CD4-positive, alpha-beta T cell treated with Interleukin-1 beta for 1 hour (primary cell): ENCODE measurements around the gene PISD.

Experiments
- DNase-seq, 2 donors: peaks; one replicate each; pipeline ENCODE4 v3.0.0-alpha.2; 2020 to 2022

The PISD gene

GRCh38 chr22:31652088-31652487, 9.9 kb downstream of the PISD start:
- DNase-seq = no peak

DNA sequence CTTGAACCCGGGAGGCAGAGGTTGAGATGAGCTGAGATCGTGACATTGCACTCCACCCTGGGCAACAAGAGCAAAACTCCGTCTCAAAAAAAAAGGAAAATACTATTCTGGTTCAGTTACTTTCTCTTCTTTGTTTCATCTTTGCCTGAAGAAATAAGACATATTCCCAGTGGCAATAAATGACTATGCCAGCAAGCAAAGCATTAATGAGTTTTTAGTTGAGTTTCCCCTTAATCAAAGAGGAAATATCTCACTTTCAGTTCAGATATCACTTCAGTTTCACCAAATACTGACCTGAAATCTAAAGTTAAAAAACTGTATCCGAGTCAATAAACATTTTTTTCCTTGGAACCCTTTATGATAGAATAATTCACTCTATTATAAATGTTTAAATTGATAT, 10.4 kb downstream of the PISD start:
- no peak for DNase-seq

DNA sequence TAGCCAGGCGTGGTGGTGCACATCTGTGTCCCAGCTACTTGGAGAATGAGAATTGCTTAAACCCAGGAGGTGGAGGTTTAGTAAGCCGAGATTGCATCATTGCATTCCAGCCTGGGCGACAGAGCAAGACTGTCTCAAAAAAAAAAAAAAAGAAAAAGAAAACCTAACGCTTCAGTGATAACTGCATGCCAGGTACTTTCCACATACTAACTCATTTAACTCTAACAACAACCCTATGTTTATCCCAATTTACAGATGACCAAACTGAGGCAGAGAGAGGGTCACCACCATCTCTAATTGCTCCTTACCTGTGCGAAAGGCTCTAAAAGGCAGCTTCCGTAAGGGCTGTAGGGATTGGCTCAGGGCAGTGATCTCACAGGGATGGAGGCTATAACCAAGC, 11.6 kb downstream of the PISD start:
- DNase-seq = no peak

DNA sequence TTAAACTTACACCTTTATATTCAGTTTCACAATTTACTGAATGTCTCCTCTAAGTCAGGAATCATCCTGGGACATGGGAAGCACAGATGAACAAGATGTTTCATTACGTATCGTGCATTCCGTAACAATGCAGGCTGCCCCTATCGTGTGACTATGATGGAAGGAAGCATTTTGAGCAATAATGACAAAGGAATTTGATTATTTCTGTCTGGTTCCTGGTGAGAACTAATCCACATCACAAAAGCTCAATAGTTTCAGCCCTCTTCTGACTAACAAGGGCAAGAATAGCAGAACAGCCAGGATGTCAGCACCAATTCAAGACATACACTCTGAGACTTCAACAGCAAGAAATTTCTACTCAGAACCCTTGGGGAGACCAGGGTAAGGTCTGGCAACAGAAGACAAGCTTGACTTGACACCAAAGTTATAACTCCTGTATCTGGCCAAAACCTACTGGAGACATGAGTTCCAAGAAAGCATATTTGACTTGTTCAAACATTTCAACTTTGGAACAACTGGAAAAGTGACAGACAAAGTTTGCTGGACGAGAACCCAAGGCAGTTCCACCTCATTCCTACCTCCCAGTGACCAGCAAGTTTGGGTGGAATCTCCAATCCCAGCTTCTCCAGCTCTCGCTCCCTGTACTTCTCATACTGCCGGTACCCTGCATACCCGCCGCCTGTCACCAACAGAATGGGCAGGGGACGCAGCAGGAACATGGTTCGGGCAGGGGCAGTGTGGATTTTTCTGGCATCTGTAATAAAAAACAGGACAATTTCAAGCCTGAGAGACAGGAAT, 14.3 kb downstream of the PISD start:
- no peak for DNase-seq

DNA sequence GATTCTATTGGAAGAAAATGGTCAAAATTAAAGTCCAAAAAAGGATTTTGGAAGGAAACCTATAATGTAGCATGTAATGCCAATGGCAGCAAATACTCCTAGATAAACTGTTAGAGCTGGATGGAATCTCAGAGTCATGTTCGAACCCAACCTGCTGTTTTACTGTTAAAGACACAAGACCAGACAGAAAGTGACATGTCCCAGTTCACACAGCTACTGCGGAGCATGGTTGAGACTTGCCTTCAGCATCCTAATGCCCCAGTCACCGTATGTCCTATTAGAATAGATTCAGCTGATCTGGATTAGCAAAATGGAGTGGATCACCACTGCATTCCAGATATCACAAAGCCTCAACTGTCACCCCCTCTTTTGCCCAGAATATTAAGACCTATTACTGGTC, 14.9 kb downstream of the PISD start:
- no peak for DNase-seq

DNA sequence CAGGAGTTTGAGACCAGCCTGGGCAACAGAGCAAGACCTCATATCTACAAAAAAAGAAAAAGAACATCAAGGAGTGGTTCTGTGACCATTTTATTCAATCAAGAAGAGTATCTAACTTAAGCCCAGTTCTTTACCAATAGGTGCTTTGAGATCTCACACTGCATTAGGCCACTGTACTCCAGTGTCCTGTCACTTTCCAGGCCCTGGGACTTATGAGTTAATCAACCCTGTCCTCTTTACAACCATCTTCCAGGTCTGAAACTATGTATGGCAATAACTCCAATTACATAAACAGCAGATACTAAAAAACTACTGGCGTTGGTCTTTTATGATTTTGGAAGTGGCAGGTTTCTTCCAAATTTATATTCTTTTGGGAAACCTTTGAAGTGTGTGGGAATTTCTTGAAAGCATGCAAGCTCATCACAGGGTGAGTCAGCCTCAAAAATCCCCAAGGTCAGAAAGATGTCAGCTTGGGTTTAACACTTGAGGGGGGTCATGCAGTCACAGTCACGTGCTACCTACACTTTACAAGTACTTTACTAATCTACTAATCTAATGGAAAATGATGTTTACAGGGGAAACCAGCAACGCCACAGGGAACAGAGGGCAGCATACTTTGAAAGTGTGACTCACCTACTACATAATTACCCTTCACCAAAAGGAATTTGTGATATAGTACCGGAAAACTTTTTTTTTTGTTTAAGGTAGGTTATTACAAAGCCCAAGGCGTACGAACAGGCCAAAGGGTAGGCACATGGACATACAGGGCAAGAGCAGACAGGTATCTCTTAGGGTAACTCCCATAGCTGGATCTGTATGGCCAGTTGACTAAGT, 15.6 kb downstream of the PISD start:
- DNase-seq = no peak

GRCh38 chr22:31639436-31640039, 22.5 kb downstream of the PISD start:
- DNase-seq = no peak

GRCh38 chr22:31637891-31638618, 24.0 kb downstream of the PISD start:
- peak in 1 of 2 donors; percentile 59 for DNase-seq

GRCh38 chr22:31637447-31637890, 24.5 kb downstream of the PISD start:
- peak in 1 of 2 donors; percentile 54 for DNase-seq

GRCh38 chr22:31635638-31636306, 26.2 kb downstream of the PISD start:
- DNase-seq = no peak

- DNase-seq = no peak
These were observed 30.6 kb downstream of the PISD start for GRCh38 chr22:31631436-31631835.

GRCh38 chr22:31630331-31631329, 31.4 kb downstream of the PISD start:
- peak; percentile 88 to 91 for DNase-seq

DNA sequence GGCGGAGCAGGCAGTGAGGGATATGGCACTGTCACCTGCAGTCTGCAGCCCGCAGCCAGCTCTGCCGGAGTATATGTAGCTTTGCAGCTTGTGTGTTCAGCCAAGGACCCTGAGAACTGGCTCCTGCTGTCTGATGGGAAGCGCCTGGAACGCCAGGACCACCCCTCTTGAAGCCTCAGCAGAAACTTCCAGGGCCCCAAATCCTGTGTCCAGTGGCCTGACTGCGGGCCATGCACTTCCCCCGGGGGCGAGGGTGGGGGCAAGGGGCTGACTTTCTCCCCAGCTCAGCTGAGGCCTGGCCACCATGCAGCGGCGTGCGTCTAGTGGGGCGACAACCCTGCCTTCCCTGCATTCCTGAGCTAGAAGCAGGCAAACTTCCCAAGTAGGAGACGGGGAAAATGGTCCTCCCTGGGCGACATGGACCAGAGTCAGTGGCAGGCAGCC, 32.3 kb downstream of the PISD start:
- no peak for DNase-seq

DNA sequence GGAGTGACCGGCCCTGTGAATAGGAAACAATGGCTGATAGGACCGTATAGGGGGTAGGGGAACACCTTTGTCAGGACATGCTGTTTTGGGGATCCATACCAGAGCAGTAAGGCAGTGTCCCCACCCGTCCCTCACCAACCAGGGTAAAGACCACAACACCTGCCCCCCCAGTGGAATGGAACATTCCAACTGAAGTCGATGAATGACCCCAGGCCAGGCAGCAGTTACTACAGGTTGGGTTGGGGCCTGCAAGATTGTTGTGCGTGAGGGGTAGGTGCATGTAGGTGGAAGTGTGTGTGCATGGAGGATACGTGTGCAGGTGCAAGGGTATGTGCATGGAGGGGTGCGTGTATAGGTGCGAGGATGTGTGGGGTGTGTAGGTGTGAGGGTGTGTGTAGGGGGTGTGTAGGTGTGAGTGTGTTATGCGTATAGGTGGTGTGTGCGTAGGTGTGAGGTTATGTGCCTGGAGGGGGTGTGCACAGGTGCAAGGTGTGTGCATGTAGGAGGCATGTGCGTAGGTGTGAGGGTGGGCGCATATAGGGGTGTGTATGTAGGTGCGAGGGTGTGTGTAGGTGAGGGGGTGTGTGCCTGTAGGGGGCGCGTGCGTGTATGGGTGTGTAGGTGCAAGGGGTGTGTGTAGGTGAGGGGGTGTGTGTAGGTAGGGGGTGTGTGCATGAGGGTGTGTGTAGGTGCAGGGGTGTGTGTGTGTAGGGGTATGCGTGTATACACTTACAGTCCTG, 32.9 kb downstream of the PISD start:
- no peak for DNase-seq

GRCh38 chr22:31628362-31628761, 33.7 kb downstream of the PISD start:
- no peak for DNase-seq

DNA sequence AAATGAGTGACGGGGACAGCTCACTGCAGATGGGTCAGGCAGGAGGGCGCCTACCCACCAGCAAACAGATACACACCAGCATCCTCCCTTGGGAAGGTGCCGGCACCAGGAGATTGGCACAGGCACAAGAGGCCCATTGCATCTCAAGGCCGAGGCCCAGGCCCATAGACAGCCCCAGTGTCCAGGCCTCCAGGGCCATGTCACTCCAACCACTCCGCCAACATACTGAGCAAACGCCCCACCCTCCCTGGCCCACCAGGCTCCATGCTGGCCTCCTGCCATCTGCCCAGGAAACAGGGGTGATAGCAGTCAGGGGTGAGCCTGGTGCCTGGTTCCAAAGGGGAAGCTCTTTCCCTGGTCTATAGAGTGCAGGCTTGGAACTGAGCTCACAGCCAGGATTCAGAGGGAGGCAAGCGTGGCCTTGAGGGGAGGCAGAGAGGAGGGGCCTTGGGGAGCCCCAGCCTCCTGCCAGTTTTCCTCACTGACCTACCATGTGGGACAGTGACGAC, 34.7 kb downstream of the PISD start:
- no peak for DNase-seq

DNA sequence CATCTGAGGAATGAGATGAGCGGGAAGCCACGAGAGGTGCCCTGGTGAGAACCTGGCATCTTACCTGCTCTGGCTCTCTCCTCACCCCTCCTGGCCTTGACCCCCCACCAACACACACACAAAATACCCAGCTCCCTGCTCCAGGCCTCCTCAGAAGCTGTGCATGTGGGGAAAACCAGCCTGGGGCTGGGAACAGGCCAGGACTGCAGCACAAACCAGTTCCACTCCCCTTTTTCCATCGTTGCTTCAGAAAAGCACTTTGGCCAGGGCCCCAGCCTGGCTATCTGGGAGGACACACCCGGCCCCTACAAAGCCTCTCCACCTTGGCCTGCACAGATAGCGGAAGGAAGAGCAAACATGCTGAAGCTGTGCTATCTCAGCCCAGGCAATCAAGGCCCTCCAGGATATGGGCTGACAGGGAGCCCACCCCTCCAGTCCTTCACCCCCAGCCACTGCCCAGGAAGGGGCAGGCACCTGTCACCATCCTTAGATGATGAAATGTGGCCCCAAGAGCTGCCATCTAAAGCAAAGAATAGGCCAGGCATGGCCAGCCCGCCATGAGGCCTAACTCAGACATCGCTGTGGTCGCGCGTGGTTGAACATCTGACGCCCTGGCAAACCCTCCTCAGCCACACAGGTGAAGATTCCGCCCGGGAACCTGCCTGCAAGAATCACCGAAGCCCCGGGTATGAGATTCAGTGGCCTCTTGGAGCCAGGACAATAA, 35.4 kb downstream of the PISD start:
- DNase-seq = no peak

DNA sequence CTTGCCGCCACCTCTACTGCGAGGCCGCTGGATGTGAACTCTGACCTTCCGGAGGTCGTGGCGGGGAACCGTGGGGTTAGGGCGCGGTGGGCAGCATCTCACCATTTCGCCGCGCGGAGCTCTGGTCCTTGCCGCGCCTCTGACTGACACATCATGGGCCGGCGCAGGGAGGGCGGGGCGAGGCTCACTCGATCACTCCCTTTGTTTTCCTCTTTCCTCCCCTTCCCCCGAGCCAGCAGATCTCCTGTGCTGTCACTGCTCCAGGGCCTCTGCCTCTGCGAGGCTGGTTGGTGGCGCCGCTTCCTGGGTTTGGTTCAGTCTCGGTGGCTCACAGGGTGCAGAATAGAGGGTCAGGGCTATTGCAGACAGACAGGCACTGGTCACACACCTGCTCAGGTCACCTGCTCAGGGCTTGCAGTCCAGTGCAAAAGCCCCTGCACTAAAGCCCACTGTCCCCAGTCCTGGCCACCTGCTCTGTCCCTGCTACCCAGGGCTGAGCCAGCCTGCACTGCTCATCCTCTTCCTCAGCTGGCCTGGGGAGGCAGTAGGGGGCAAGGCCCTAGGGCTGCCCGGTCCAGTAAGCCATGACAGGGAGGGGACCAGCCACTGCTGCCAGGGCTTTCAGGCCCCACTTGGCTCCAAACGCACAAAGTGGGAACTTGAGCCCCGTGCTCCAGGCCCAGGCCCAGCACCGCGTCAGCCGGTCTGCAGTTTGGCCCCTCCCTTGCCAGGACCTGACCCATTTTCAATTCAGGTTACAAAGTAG, 36.2 kb downstream of the PISD start:
- DNase-seq = no peak

DNA sequence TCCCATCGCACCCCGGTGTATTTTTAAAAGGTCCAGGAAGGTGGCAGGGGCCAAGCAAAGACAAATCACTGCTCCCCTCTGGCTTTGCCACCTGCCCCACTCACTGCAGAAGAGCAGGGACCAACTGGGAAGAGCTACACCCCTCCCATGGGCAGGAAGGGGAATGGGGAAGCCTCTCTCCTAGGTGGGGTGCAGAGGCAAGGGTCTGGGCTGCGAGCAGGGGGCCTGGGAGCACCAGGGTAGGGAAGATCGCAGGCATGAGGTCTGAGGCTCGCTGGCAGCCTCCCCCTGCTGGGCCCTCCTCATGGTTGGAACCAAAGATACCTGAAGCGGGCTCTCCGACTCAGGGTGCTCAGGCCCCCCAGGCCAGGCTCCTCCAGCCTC, 36.8 kb downstream of the PISD start:
- no peak for DNase-seq
